HG02884 (cell line): ENCODE results near the gene TAAR1.

Source experiments
- ATAC-seq: cut with Tn5 transposase; IDR thresholded peaks from one replicate; pipeline ENCODE4 v1.9.1; 2021; ENCODE audit warnings: mild to moderate bottlenecking, moderate library complexity; ENCODE audit not compliant: unreplicated experiment

TAAR1 gene

GRCh38 chr6:132596201-132596600 is 62.8 kb downstream of the TAAR1 start:
- ATAC-seq, result no peak
